Amygdala (tissue), 56 donors: Measurements from ENCODE around the gene CARNS1.
"Not testable (repeated sequence)": the region's sequence is repeated elsewhere in the genome, so short reads cannot be mapped to it uniquely, and the experiment has no call there.

Experiments used
- DNase-seq, 56 donors: peaks; one replicate each; lab custom pipeline; 2025; lab: John Stamatoyannopoulos, UW

Gene CARNS1

GRCh38 chr11:67393990-67394389, 21.5 kb upstream of the CARNS1 start:
- DNase-seq, result no peak

DNA sequence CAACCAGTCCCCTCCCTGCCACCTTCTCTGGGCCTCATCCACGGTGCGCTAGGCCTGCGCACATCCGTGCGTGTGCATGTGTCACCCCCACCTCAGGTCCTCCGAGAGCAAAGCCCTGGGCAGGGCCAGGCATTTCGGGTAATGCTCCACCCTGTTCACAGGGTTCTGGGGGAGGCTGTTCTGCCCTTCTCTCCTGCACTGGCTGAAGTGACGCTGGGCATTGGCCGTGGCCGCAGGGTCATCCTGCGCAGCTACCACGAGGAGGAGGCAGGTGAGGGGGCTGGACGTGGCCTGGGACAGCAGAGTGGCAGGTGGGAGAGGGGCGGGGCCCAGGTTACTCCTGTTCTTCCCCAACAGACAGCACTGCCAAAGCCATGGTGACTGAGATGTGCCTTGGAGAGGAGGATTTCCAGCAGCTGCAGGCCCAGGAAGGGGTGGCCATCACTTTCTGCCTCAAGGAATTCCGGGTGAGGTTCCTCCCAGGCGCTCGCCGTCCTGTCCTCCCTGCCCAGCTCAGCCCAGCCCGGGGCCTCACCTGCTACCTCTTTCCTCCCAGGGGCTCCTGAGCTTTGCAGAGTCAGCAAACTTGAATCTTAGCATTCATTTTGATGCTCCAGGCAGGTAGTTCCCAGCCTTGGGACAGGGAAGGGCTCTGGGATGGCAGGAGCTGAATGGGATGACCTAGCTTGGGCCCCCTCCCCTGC, 19.8 kb upstream of the CARNS1 start:
- DNase-seq, result no peak

GRCh38 chr11:67396259-67396581, 19.3 kb upstream of the CARNS1 start:
- no peak for DNase-seq

- no peak for DNase-seq
These were observed 18.7 kb upstream of the CARNS1 start for GRCh38 chr11:67396587-67397389.

DNA sequence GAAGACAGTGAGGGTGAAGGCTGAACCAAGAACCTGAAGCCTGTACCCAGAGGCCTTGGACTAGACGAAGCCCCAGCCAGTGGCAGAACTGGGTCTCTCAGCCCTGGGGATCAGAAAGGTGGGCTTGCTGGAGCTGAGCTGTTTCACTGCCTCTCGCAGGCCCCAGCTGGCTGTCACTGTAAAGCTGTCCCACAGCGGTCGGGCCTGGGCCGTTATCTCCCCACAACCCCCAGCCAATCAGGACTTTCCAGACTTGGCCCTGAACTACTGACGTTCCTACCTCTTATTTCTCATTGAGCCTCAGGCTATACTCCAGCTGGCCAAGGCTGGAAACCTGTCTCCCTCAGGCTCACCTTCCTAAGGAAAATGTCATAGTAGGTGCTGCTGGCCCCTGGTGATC, 17.9 kb upstream of the CARNS1 start:
- DNase-seq, result no peak

DNA sequence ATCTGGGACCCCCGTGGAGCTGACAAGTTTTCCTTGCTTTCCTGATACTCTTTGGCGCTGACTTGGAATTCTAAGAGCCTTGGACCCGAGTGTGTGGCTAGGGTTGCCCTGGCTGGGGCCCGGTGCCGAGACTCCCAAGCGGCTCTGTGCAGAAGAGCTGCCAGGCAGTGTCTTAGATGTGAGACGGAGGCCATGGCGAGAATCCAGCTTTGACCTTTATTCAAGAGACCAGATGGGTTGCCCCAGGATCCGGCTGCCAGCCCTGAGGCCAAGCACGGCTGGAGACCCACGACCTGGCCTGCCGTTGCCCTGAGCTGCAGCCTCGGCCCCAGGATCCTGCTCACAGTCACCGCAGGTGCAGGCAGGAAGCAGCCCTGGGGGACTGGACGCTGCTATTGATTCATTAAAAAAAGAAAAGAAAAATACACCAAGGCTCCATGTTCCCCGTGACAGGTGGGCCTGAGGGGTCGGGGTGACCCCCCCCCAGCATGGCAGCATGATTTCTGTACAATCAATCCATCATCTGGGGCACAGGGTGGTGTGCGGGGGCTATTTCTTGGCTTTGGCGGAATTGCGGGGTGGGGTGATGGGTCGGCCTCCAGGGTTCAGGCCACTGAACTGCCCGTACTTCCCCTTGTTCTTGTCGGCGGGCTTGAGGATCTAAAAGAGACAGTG, 17.4 kb upstream of the CARNS1 start:
- DNase-seq, result peak in 7 of 56 donors; percentile 22 to 42 (median 31)

DNA sequence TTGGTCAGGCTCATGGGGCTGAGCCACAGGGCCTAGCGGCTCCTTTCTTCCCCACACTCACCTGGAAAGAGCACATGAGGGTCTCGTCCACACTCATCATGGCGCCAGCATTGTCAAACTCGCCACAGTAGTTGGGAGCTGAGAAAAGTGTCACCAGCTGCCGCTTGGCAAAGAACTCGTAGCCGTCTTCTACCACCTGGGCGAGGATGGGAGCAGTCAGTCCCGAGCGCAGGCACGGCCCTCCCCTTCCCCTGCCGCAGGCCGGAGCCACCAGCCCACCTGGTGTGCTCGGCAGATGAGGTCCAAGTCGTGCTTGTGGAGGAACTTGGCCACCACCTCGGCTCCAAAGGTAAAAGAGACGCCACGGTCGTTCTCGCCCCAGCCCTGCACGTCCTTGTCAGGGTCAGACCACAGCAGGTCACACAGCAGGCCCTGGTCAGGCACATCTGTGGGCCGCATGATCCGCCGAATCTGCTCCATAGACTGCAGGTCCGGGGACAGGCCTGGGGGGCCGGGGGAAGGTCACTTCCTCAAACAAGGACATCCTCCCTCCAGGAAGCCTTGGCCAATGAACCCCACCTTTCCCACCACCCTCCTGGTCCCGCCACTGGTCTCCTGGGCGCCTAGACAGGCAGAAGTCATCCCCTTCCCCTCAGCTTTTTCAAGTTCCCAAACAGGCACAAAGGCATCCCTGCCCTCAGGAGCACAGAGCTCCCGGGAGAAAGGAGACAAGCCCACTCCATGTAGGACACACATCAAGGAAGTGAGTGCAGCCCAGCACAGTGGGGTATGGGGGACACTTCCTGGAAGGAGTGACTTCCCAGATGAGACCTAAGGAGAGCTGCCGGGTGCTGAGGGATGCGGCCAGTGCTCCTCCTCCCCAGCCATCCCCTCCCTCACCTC, 16.6 kb upstream of the CARNS1 start:
- DNase-seq, result no peak

DNA sequence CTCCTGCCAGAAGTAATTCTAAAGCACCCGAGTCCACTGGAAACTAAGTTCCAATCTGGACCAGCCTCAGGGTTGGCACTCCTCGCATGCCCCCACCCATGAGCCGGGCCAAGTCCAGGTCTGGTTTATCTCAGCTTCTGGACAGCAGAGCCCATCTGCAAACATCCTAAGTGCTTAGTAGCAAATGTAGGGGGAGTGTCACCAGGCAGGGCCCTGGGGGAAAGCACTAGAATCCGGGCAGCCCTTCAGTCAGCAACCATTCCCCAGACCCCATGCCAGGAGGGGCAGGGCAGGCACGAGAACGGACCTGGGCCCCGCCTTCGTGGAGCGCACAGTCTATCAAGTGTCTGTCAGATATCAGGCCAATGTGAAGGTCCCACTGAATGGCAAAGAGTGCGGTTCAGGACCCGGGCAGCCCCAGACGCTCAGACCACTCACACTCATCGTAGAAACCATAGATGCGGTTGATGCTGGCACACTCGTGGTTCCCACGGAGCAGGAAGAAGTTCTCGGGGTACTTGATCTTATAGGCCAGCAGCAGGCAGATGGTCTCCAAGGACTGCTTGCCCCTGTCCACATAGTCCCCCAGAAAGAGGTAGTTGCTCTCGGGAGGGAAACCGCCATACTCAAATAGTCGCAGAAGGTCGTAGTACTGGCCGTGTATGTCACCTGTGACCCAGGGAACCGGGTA, 15.1 kb upstream of the CARNS1 start:
- no peak for DNase-seq

DNA sequence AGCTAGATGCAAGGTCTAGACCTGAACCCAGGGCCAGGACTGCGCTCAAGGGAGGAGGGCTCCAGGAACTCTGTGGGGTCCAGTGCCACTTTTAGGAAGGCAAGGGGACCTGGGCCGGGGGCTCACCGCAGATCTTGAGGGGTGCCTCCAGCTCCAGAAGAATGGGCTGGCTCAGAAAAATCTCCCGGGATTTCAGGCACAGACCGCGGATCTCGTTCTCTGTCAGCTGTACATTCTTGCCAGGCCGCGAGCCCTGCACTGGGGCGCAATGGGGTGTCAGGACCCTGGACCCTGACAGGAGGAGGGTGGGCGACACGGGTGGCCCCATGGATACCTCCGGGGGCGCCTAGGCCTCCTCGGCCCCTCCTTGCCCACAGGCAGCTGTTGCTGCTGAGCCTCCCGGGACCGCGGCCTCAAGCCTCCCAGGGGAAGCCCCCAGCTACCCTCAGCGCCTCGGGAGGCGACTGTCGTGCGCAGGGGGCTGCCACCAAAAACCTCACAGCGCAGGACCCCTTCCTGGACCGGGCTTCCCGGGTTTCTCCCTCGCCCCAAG, 14.5 kb upstream of the CARNS1 start:
- DNase-seq, result no peak

- DNase-seq, result peak in 55 of 56 donors; percentile 46 to 95 (median 85)
These were observed 13.8 kb upstream of the CARNS1 start, which contains the start of gene PPP1CA for GRCh38 chr11:67401495-67402191. Gene PPP1CA, minus strand, starts transcription at chr11:67401858. Its CDS starts 76 bp downstream, at chr11:67401782.

DNA sequence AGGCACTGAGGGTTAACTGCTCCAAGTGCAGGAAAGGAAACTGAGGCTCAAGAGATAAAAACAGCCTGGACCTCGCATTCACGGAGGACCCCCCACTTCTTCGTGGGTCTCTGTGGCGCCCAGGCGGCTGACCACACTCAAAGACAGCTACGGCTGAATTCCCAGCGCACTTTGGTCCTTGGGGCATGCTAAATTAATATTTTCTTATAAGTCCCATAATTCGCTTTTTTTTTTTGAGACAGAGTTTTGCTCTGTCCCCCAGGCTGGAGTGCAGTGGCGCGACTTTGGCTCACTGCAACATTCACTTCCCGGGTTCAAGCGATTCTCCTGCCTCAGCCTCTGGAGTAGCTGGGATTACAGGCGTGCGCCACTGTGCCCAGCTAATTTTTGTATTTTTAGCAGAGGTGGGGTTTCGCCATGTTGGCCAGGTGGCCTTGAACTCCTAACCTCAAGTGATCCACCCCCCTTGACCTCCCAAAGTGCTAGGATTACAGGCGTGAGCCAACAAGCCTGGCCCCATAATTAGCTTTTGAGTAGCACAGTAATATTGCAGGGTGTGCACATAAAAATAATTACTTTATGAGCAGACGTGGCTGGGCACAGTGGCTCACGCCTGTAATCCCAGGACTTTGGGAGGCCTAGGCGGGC, 13.2 kb upstream of the CARNS1 start:
- not testable (repeated sequence) for DNase-seq

- DNase-seq, result not testable (repeated sequence)
These were observed 12.4 kb upstream of the CARNS1 start for GRCh38 chr11:67403085-67403484.

DNA sequence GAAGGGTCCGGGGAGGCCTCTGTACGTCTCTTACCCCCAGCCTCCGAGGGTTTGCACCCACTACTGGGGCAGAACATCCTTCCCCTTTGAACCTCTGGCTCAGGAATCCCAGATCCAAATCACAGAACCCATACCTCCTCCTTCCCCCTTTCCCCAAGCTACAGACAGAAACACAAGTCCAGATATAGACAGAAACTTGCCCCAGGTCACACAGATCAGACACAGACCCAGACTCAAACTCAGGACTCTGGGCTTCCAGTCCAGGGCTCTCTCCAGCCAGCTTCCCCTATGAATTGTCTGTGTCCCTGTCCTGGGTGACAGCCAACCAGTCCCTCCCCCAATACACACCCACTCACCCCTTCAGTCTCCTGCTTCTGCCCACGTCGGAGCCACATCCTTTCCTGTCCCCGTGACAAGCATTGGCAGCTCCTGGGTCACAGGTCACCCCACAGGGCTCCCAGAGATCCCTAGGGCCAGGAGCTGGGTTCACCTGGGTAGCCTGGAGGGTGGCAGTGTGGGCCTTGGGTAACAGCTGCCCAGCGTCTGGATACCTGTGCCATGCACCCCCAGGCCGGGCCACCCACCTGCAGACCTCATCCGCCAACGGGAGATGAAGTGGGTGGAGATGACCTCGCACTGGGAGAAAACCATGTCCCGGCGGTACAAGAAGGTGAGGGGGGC, 10.8 kb upstream of the CARNS1 start:
- peak in 1 of 56 donors; percentile 52 for DNase-seq

- no peak for DNase-seq
These were observed 10.3 kb upstream of the CARNS1 start for GRCh38 chr11:67405196-67405567.

DNA sequence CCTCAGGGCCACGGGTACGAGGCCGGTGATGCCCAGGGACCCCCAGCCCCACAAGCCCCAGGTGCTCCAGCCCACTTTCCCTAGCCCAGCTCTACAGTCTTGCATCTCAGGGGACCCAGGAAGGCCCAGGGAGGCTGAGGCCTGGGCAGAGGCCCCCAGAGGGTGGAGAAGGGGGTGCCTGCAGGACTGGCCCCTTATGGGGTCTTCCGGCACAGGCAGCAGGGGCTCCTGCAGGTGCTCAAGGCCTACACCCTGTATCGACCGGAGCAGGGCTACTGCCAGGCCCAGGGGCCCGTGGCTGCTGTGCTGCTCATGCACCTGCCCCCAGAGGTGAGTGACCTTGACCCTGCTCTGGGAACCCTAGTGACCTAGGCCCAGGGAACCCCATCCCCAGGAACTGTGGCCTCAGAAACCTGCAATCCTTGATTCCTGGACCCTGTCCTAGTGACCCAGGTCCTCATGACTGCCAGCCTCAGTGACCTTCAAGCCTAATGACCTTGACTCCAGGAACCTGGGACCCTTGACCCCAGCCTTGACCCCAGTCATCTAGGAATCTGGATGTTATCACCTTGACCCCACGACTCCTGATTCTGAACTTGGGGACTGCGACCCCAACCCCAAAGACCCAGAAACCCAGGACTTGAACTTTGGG, 9.7 kb upstream of the CARNS1 start:
- no peak for DNase-seq

DNA sequence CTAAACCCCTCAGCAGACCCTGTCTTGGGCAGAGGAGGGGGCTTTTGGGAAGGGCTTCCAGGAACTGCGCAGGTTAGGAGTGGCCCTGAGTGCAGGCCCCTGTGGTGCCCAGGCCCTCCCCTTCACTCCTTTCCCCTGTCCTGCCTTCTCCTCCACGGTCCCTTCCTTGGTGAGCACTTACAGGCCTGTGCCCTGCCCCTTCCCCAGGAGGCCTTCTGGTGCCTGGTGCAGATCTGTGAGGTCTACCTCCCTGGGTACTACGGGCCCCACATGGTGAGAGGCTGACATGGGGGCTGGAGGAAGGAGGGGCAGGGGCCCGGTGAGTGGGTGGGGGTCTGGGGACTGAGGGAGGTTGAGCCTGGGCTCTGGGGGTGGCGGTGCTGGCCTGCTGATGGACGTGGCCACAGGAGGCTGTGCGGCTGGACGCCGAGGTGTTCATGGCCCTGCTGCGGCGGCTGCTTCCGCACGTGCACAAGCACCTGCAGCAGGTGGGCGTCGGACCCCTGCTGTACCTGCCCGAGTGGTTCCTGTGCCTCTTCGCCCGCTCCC, 9.0 kb upstream of the CARNS1 start:
- no peak for DNase-seq
